ENCODE data around the gene MBD5. TPM values are rescaled to one million over a fixed set of nuclear protein-coding genes. Genes with fewer than 3 reads are reported as not detected.

MBD5 gene
- total RNA-seq, 2 donors from 2014 or later = 20.8 to 33.5 TPM

DNA sequence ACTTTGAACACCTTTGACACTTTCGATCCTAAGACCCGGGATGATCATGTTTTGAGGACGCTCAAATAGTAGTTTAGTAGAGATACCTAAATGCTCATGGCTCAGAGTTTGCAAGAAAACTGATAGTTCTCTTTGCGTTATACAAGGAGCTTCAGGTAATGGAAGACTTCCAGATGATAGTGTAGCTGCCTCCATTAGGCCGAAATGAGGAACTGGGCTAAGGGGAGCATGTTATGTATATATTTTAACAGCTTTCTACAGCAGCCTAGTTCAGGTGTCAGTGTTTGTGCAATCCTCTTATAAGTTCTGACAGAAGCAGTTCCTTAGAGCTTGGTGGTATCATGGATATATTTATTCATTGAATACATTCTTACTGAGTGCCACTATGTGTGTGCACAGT lies 496.9 kb downstream of the MBD5 start:
- ATAC-seq = no peak
- H3K9me3 ChIP-seq = no peaks in the 10 kb centered on the region
- WGBS, 2 donors = 92 to 98% methylated on average over 5 of the region's 5 CpGs
- H3K4me1 ChIP-seq = no peaks in the 10 kb centered on the region
- H3K27ac ChIP-seq = no peak overlapping the region
- H3K36me3 ChIP-seq (replicated peaks in 1 of 2; ENCODE audit: insufficient read depth in 1 of 2, low read depth in 2 of 2) = no peaks in the 10 kb centered on the region
- TF ChIP-seq POLR2A (IDR thresholded peaks at IDR 0.05) = no peak
- TF ChIP-seq, protein P1, sequence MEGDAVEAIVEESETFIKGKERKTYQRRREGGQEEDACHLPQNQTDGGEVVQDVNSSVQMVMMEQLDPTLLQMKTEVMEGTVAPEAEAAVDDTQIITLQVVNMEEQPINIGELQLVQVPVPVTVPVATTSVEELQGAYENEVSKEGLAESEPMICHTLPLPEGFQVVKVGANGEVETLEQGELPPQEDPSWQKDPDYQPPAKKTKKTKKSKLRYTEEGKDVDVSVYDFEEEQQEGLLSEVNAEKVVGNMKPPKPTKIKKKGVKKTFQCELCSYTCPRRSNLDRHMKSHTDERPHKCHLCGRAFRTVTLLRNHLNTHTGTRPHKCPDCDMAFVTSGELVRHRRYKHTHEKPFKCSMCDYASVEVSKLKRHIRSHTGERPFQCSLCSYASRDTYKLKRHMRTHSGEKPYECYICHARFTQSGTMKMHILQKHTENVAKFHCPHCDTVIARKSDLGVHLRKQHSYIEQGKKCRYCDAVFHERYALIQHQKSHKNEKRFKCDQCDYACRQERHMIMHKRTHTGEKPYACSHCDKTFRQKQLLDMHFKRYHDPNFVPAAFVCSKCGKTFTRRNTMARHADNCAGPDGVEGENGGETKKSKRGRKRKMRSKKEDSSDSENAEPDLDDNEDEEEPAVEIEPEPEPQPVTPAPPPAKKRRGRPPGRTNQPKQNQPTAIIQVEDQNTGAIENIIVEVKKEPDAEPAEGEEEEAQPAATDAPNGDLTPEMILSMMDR (IDR thresholded peaks at IDR 0.05) = no peak
- H3K4me3 ChIP-seq = no peak overlapping the region
- intact Hi-C loops (cut with DNase I) = no loop called here
- no peaks in the 10 kb centered on the region for H3K27me3 ChIP-seq
- DNase-seq = no peak

DNA sequence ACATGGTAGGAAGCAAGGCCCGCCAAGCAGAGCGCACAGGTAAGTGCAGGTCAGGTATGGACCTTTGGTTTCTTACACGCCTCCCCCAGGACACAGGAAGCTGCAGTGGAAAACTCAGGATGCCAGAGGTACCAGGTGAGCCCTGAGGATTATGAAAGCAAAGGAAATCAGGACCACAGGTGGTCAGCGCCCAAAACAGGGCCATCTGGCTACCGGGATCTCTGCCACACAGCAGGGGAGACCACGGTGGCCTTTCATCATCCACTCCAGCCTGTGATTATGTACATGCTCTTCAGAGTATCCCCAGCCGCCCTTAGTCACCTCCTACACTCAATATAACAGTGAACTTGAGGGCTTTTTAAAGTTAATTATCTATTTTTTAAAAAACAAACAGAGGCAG lies 498.1 kb downstream of the MBD5 start:
- Histone ChIP-seq H3K9me3 (no peaks in the 10 kb centered on the region), H3K4me1 (no peaks in the 10 kb centered on the region), H3K36me3 (replicated peaks in 1 of 2; ENCODE audit: insufficient read depth in 1 of 2, low read depth in 2 of 2) (no peaks in the 10 kb centered on the region), H3K27ac (no peak overlapping the region), H3K4me3 (no peak overlapping the region), H3K27me3 (no peaks in the 10 kb centered on the region)
- DNase-seq (no peak), ATAC-seq (no peak)
- TF ChIP-seq, protein P1 (IDR thresholded peaks at IDR 0.05) = no peak
- no peak for TF ChIP-seq POLR2A (IDR thresholded peaks at IDR 0.05)
- WGBS, 2 donors = 89 to 90% methylated on average over 7 of the region's 7 CpGs
- intact Hi-C loops (cut with DNase I) = no loop called here

DNA sequence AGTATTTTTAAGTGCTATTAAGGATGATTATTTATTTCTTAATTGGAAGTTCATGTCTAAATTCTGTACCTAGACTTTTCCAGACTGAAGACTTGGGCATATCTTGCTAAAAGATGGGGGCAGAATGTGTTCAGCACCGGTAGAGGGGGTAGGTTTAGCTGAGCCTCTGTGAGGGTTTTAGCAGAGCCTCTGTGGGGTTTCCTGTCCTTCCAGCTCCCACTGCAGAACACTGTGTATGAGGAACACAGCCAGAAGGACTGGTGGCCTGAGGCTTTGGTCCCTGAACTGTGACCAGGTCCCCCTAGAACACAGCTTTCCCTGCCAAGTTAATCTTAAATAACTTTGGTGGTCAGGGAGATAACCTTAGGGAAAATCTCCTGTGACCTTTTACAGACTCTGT lies 500.3 kb downstream of the MBD5 start:
- intact Hi-C loops (cut with DNase I) = no loop called here
- DNase-seq = no peak
- no peak for ATAC-seq

DNA sequence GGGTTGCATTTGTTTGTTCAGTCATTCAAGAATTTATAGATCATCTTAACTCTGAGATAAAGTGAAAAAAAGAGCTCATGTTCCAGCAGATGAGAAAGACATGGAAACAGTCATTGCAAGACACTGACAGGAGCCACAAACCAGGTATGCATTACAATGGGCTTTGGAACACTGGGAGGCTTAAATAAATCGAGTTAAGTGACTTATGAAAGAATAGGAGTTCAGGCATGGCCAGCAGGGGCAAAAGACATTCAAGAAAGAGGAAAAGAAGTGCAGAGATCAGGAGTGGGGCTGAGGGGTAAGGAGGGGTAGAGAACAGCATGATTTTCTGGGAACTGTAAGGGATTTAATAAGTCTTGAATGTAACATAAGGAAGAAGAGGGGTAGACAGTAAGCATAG lies 502.4 kb downstream of the MBD5 start:
- Histone ChIP-seq H3K27ac (no peak overlapping the region), H3K36me3 (replicated peaks in 1 of 2; ENCODE audit: insufficient read depth in 1 of 2, low read depth in 2 of 2) (no peaks in the 10 kb centered on the region), H3K4me1 (no peaks in the 10 kb centered on the region), H3K9me3 (no peaks in the 10 kb centered on the region), H3K4me3 (no peak overlapping the region), H3K27me3 (no peaks in the 10 kb centered on the region)
- intact Hi-C loops (cut with DNase I) = no loop called here
- no peak for TF ChIP-seq POLR2A (IDR thresholded peaks at IDR 0.05)
- TF ChIP-seq, protein P1 (IDR thresholded peaks at IDR 0.05) = no peak
- 32 to 48% methylated on average over 1 of the region's 1 CpG for WGBS, 2 donors
- DNase-seq (no peak), ATAC-seq (no peak)

More for the DNA sequence above, 500.3 kb downstream of the MBD5 start:
- Histone ChIP-seq H3K36me3 (replicated peaks in 1 of 2; ENCODE audit: insufficient read depth in 1 of 2, low read depth in 2 of 2) (no peaks in the 10 kb centered on the region), H3K9me3 (no peaks in the 10 kb centered on the region), H3K27me3 (no peaks in the 10 kb centered on the region), H3K4me3 (no peak overlapping the region), H3K4me1 (no peaks in the 10 kb centered on the region), H3K27ac (no peak overlapping the region)
- no peak for TF ChIP-seq POLR2A (IDR thresholded peaks at IDR 0.05)
- TF ChIP-seq, protein P1 (IDR thresholded peaks at IDR 0.05) = no peak
- 71 to 78% methylated on average over 1 of the region's 1 CpG for WGBS, 2 donors

DNA sequence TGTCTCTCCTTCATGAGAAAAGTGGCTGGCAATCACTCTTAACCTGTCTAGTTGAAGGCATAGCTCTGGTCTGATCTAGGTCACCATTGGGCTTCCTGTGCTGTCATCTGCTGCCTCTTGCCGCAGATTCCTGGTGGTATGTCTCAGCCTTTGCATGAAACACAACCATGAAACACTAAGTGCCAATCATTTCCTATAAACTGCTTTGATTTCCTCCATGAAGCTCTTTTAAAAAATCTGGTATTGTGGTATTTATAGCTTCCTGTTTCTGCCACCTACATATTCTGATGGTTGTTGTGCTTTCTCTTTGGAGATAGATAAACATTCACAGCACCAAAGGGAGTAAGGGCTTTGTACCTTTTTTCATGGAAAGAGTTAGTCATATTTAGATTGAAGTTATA lies 503.6 kb downstream of the MBD5 start:
- Histone ChIP-seq H3K4me3 (no peak overlapping the region), H3K27me3 (no peaks in the 10 kb centered on the region), H3K36me3 (replicated peaks in 1 of 2; ENCODE audit: insufficient read depth in 1 of 2, low read depth in 2 of 2) (no peaks in the 10 kb centered on the region), H3K9me3 (no peaks in the 10 kb centered on the region), H3K27ac (no peak overlapping the region), H3K4me1 (no peaks in the 10 kb centered on the region)
- intact Hi-C loops (cut with DNase I) = no loop called here
- DNase-seq (no peak), ATAC-seq (no peak)
- 67 to 95% methylated on average over 1 of the region's 1 CpG for WGBS, 2 donors
- no peak for TF ChIP-seq POLR2A (IDR thresholded peaks at IDR 0.05)
- TF ChIP-seq, protein P1 (IDR thresholded peaks at IDR 0.05) = no peak
